IPS DF 6.9 (cell line): ENCODE data around the gene PGLYRP1.

Experiments used
- DNase-seq: peaks from one replicate; pipeline ENCODE4 v3.0.0-alpha.2; 2013; ENCODE audit warnings: low read depth, low spot score
- H3K27ac ChIP-seq: one replicate; pipeline ENCODE4 v1.5.1; 2013; ENCODE audit warnings: low read length, control low read depth
- H3K27me3 ChIP-seq: 2 replicates; pipeline ENCODE4 v1.6.1; 2013; ENCODE audit warnings: mild to moderate bottlenecking, low read length; ENCODE audit not compliant: control insufficient read depth, insufficient read depth
- H3K36me3 ChIP-seq: 2 replicates; pipeline ENCODE4 v1.6.1; 2013; ENCODE audit warnings: low read length; ENCODE audit not compliant: control insufficient read depth, insufficient read depth
- H3K4me1 ChIP-seq: 2 replicates; pipeline ENCODE4 v1.6.1; 2013; ENCODE audit warnings: low read length; ENCODE audit not compliant: control insufficient read depth, insufficient read depth
- H3K4me3 ChIP-seq: 2 replicates; pipeline ENCODE4 v1.5.1; 2013; ENCODE audit warnings: mild to moderate bottlenecking, low read length
- H3K9me3 ChIP-seq: 2 replicates; pipeline ENCODE4 v1.6.1; 2013; ENCODE audit warnings: low read length, inconsistent platforms; ENCODE audit not compliant: control insufficient read depth, insufficient read depth
- WGBS: extraction: QIAGEN DNeasy Blood & Tissue Kit; methylation state at CpG from one replicate; pipeline ENCODE4 v1.1.7; 2013; ENCODE audit warnings: mixed read lengths, missing lambda C conversion rate; ENCODE audit not compliant: insufficient read length, insufficient coverage; 5-methylcytosine and 5-hydroxymethylcytosine counted together

Gene PGLYRP1, protein sequence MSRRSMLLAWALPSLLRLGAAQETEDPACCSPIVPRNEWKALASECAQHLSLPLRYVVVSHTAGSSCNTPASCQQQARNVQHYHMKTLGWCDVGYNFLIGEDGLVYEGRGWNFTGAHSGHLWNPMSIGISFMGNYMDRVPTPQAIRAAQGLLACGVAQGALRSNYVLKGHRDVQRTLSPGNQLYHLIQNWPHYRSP

DNA sequence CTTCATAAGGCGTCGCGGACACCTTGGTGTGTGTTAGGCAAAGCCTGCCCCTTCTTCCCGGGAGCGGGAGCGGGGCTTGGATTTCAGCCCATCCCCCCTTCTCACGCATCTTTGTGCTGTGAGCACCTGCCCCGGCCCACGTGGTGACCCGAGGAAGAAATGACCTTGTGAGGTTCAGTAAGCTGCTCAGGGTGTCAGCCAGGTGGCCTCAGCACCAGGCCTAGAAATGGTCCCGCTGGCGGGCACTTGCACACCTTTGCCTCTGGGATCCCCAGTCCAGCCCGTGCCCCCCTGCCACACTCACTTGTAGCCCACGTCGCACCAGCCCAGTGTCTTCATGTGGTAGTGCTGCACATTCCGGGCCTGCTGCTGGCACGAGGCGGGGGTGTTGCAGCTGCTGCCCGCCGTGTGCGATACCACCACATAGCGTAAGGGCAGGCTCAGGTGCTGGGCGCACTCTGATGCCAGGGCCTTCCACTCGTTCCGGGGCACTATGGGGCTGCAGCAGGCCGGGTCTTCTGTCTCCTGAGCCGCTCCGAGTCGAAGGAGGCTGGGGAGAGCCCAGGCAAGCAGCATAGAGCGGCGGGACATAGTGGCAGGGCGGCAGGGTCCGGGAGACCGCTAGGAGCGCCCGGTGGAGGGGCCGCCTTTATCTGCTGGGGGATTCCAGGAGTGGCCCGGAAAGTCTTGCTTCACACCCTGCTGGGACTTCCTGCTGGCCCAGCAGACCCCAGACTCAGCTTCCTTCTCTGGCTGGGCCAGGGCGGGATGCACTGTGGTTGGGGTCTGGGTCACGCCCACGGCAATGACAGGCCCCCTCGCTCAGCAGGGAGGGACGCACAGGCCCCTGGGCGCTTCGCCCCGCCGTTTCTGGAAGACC lies at the start of gene PGLYRP1:
TSS of gene PGLYRP1 (minus strand) at position 623 of the 880 bp plus-strand sequence. CDS start at position 591, 32 bp downstream.
- no CpG with 5 or more reads among the region's 47 CpGs for WGBS
- Histone ChIP-seq H3K4me1 (peaks cover 8% of the 10 kb centered on the region), H3K4me3 (no peak within 1 kb of the TSS), H3K9me3 (no peaks in the 10 kb centered on the region), H3K27me3 (no peaks in the 10 kb centered on the region), H3K27ac (no peak within 1 kb of the TSS), H3K36me3 (0 out of 2 replicates have a peak, but pooled peaks cover 2% of the 10 kb centered on the region)
- no peak for DNase-seq

DNA sequence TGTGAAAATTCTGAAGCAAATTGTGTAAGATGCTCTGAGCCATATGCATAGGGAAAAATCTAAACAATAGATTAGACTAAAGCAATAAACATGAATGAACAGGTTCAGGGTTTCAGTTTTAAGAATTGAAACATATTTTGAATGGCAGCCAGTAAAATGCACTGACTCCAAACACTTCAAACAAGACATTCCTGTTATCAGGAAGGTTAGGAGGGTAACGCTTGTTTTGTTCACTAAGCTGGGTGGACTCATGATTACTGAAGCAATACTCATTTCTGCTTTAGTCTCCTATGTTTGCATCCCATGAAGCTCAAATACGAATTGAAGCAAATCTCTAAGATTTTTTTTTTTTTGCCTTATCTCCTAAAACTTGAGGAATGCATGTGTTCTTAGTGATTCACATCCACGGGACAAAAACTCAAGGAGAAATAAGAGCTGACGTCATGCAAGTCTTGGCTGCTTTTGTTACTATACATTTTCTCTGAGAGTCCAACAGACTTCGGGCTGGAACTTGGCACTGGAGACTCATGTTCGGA lies 47.0 kb upstream of the PGLYRP1 start:
- H3K9me3 ChIP-seq: no peaks in the 10 kb centered on the region
- H3K27ac ChIP-seq: no peak overlapping the region
- H3K27me3 ChIP-seq: peaks cover 1% of the 10 kb centered on the region; the same call in 1 of the 2 replicates
- H3K4me3 ChIP-seq: no peak overlapping the region
- no peaks in the 10 kb centered on the region for H3K4me1 ChIP-seq
- H3K36me3 ChIP-seq: no peaks in the 10 kb centered on the region
- no peak for DNase-seq
- no CpG with 5 or more reads among the region's 6 CpGs for WGBS

DNA sequence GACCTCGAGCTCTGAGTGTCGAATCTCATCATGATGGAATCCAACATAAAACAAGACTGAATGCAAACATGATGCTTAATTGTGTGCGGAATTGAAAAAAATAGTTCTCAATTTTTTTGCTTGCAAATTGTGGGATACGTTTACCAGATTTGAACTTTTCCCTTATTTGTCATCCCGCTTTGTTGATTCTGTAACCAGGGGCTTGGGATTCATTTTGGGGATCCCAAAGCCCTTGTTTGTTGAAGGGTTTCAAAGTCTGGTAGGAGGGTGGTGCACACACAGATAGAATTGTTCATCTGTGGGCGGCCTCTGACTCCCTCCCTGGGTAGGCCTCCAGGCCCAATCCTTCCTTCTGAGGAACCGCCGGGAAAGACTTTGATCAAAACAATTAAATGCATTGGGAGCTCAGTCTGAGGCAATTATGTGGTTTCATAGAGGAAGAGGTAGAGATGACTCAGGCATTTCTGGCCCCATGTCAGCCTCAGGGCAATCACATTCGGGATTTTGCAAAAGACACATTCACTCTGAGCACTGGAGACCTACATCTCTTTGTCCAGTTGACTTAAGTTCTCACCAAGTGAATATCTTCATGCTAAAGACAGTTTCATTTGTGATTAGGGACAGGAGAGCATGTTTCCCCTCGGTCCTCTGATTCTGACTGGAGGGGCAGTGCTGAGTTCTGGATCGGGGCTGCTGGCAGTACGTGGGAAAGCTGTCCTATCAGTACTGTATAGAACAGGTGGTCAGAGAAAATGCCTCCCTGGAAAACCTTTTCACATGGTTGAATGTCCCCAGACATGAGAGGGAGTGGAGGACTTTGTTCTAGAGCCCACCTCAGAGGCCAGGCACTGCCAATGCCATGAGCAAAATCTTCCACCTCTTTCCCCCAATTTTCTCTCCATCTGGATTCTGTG lies 45.7 kb upstream of the PGLYRP1 start:
- H3K27ac ChIP-seq: no peak overlapping the region
- DNase-seq: no peak
- WGBS: no CpG with 5 or more reads among the region's 12 CpGs
- no peaks in the 10 kb centered on the region for H3K9me3 ChIP-seq
- H3K4me1 ChIP-seq: no peaks in the 10 kb centered on the region
- H3K36me3 ChIP-seq: no peaks in the 10 kb centered on the region
- H3K4me3 ChIP-seq: no peak overlapping the region
- peaks cover 1% of the 10 kb centered on the region; the same call in 1 of the 2 replicates for H3K27me3 ChIP-seq

DNA sequence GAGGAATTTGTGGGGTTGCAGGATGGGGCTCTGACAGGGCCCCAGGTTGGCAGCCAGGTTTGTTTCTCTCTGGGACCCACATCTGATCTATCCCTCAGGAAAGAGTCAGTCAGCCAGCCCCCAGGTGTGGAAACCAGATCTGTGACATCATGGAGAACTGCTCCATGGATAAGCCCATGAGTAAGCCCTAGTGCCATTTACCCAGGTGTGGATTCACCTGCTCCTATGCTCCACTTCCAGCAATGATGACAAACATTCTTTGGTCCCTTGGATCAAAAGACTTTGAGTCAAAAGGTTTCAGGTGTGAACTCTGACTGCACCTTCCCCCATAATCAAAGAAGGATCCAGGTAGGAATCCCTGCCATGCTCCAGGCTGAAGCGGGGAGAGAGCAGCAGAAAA lies 44.8 kb upstream of the PGLYRP1 start:
- H3K27me3 ChIP-seq: peaks cover 1% of the 10 kb centered on the region; the same call in 1 of the 2 replicates
- H3K4me1 ChIP-seq: no peaks in the 10 kb centered on the region
- WGBS: no CpG with 5 or more reads among the region's 1 CpG
- H3K4me3 ChIP-seq: no peak overlapping the region
- H3K27ac ChIP-seq: no peak overlapping the region
- no peaks in the 10 kb centered on the region for H3K9me3 ChIP-seq
- no peak for DNase-seq
- no peaks in the 10 kb centered on the region for H3K36me3 ChIP-seq

DNA sequence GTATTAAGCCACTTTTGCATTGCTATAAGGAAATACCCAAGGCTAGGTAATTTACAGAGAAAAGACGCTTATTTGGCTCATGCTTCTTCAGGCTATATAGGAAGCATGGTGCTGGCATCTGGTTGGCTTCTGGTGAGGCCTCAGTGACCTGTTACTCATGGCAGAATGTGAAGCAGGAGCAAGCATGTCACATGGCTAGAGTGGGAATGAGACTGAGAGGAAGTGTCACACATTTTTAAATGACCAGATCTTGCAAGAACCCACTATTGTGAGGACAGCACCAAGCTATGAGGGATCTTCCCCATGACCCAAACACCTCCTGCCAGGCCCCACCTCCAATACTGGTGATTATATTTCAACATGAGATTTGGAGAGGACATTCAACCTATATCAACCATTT lies 43.6 kb upstream of the PGLYRP1 start:
- no peak overlapping the region for H3K4me3 ChIP-seq
- no peaks in the 10 kb centered on the region for H3K9me3 ChIP-seq
- H3K27ac ChIP-seq: no peak overlapping the region
- H3K36me3 ChIP-seq: no peaks in the 10 kb centered on the region
- no CpG with 5 or more reads among the region's 1 CpG for WGBS
- H3K4me1 ChIP-seq: no peaks in the 10 kb centered on the region
- H3K27me3 ChIP-seq: peaks cover 1% of the 10 kb centered on the region; the same call in 1 of the 2 replicates
- DNase-seq: no peak

DNA sequence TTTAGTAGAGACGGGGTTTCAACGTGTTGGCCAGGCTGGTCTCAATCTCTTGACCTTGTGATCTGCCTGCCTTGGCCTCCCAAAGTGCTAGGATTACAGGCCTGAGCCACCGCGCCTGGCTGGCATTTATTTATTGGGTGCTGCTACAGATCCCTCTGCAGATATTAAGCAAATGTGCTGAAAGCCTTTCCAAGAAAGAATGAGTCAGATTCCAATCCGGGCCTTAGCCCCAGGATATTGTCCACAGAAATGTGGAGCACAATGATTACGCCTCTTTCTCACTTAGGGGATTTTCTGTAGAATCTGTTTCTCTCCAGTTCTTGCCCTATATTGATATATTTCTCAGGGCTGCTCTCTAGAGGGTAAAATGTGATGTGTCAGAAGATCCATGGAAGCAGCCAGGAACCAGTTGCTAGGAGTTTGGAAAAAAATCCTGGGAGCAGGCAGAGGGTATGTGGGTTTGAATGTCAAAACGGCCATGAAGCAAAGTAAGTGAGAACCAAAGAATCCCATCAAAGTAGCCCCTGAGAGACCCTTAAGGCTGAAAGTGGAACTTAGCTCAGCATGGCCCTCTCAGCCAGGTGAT lies 42.7 kb upstream of the PGLYRP1 start:
- Histone ChIP-seq H3K4me1 (no peaks in the 10 kb centered on the region), H3K9me3 (no peaks in the 10 kb centered on the region), H3K36me3 (no peaks in the 10 kb centered on the region), H3K27me3 (peaks cover 1% of the 10 kb centered on the region; the same call in 1 of the 2 replicates), H3K27ac (no peak overlapping the region), H3K4me3 (no peak overlapping the region)
- no CpG with 5 or more reads among the region's 7 CpGs for WGBS
- DNase-seq: no peak

DNA sequence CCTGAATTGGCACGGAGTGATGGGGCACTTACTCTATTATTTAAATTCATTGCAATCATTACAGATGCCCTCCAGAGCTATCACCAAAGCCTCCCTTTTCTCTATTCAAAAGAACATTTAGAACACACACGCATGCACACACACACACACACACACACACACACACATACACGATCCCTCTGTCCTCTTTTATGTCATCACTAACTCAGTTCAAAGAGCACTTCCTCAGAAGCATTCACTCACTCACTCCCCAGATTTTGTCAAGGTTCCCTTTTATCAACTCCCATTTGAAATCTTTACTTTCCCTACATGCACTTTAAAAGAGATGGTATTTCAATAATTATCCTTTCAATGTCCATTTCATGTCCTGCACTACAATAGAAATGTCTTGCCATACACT lies 40.3 kb upstream of the PGLYRP1 start:
- DNase-seq: no peak
- peaks cover 2% of the 10 kb centered on the region; the same call in 1 of the 2 replicates for H3K9me3 ChIP-seq
- no peaks in the 10 kb centered on the region for H3K4me1 ChIP-seq
- H3K27me3 ChIP-seq: peaks cover 1% of the 10 kb centered on the region; the same call in 1 of the 2 replicates
- no peak overlapping the region for H3K4me3 ChIP-seq
- H3K27ac ChIP-seq: no peak overlapping the region
- no peaks in the 10 kb centered on the region for H3K36me3 ChIP-seq
- WGBS: no CpG with 5 or more reads among the region's 3 CpGs

DNA sequence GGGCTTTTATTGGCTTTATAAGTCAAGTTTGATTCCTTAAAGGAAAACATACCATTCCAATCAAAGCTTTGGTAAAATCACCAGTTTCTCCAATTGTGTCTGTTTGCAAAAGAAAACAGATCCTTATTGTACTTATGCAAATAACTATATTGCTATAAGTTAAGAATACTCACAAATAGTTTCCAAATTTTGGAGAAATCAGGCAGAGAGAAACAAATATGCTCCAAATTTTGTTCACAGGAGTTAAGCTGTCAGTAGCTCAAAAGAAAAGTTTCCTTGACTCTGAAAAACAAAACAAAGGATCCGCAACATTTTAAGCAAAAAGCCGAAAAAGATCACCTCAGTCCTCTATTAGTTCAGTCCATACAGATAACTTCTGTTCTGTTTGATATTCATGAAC lies 37.2 kb upstream of the PGLYRP1 start:
- no peak for DNase-seq
- Histone ChIP-seq H3K27me3 (no peaks in the 10 kb centered on the region), H3K27ac (no peak overlapping the region), H3K9me3 (peaks cover 2% of the 10 kb centered on the region; the same call in 1 of the 2 replicates), H3K36me3 (no peaks in the 10 kb centered on the region), H3K4me1 (no peaks in the 10 kb centered on the region), H3K4me3 (no peak overlapping the region)
- WGBS: no CpG with 5 or more reads among the region's 2 CpGs

DNA sequence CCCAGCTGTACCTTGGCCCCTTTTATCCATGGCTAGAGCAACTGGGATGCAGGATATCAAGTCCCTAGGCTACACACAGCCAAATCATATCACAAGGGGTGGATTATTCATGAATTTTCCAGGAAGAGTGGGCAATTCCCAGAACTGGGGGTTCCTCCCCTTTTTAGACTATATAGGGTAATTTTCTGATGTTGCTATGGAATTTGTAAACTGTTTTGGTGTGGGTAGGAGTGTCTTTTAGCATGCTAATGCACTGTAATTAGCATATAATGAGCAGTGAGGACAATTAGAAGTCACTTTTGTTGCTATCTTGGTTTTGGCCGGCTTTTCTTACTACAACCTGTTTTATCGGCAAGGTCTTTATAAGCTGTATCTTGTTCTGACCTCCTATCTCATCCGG lies 35.9 kb upstream of the PGLYRP1 start:
- no peak for DNase-seq
- WGBS: no CpG with 5 or more reads among the region's 3 CpGs
- H3K4me1 ChIP-seq: no peaks in the 10 kb centered on the region
- H3K4me3 ChIP-seq: no peak overlapping the region
- no peaks in the 10 kb centered on the region for H3K36me3 ChIP-seq
- H3K27me3 ChIP-seq: no peaks in the 10 kb centered on the region
- peaks cover 2% of the 10 kb centered on the region; the same call in 1 of the 2 replicates for H3K9me3 ChIP-seq
- no peak overlapping the region for H3K27ac ChIP-seq
